Thyroid gland (tissue), 4 donors: ENCODE data around the gene BRD3.

Experiments
- CTCF ChIP-seq, 6 experiments: fragments of 200-600 bp in 3 of 6; fragments of 450-650 bp in 3 of 6; sonication (generic) in 3 of 6; IDR thresholded peaks; one replicate each; pipeline ENCODE4 v1.5.1; 2016 to 2019; ENCODE audit warnings: antibody characterized with exemption in 6 of 6, mild to moderate bottlenecking in 2 of 6, inconsistent platforms in 1 of 6, moderate library complexity in 1 of 6
- POLR2A ChIP-seq, 2 donors: fragments of 450-650 bp; IDR thresholded peaks; one replicate each; pipeline ENCODE4 v1.6.1; 2017; ENCODE audit warnings: antibody characterized with exemption in 2 of 2, mild to moderate bottlenecking in 2 of 2, moderate library complexity in 1 of 2

GRCh38 chr9:134057307-134057657 lies 10.5 kb downstream of the BRD3 start:
- no peak for TF ChIP-seq CTCF (IDR thresholded peaks at IDR 0.05)
- TF ChIP-seq POLR2A (IDR thresholded peaks at IDR 0.05) = no peak
